ENCODE results near the gene RNF123. TPM values are rescaled to one million over a fixed set of nuclear protein-coding genes. Genes with fewer than 3 reads are reported as not detected.

Gene RNF123
- total and polyA plus RNA-seq, 2 experiments from 2014 or later = 27.7 to 39.1 TPM

GRCh38 chr3:49668414-49668797 is 21.0 kb upstream of the RNF123 start:
- 32% methylated on average over 5 of the region's 5 CpGs for WGBS (ENCODE audit: low lambda C conversion rate, missing lambda C conversion rate)
- H3K79me2 ChIP-seq = no peaks in the 10 kb centered on the region
- no peaks in the 10 kb centered on the region for H3K36me3 ChIP-seq (replicated peaks; ENCODE audit: insufficient read depth, low read depth)
- TF ChIP-seq EZH2 (IDR thresholded peaks at IDR 0.05; ENCODE audit: borderline replicate concordance) (no peak), CTCF (IDR thresholded peaks at IDR 0.05; ENCODE audit: poor library complexity) (no peak), EZH2phosphoT487 (IDR thresholded peaks at IDR 0.05; ENCODE audit: low read depth, severe bottlenecking, unreplicated experiment) (no peak)
- H3K4me1 ChIP-seq (ENCODE audit: insufficient read depth) = peaks cover 37% of the 10 kb centered on the region
- no peaks in the 10 kb centered on the region for H3K27me3 ChIP-seq
- peak overlapping the region; percentile 15 for H3K4me2 ChIP-seq
- no peaks in the 10 kb centered on the region for H3K9me3 ChIP-seq (ENCODE audit: low read depth)
- DNase-seq (ENCODE audit: low spot score) = peak; percentile 33
- no peak overlapping the region for H2AFZ ChIP-seq
- peak overlapping the region; percentile 73 for H3K27ac ChIP-seq
- H3K4me3 ChIP-seq = no peak overlapping the region
- H4K20me1 ChIP-seq (ENCODE audit: insufficient read depth, poor library complexity, severe bottlenecking) = no peaks in the 10 kb centered on the region
- H3K9me2 ChIP-seq (replicated peaks; ENCODE audit: insufficient read depth) = no peaks in the 10 kb centered on the region

- no peaks in the 10 kb centered on the region for H3K27me3 ChIP-seq
- H3K27ac ChIP-seq = peak overlapping the region; percentile 73
- H2AFZ ChIP-seq = no peak overlapping the region
- WGBS (ENCODE audit: low lambda C conversion rate, missing lambda C conversion rate) = 53% methylated on average over 5 of the region's 5 CpGs
- H3K36me3 ChIP-seq (replicated peaks; ENCODE audit: insufficient read depth, low read depth) = no peaks in the 10 kb centered on the region
- no peaks in the 10 kb centered on the region for H3K9me2 ChIP-seq (replicated peaks; ENCODE audit: insufficient read depth)
- peak overlapping the region; percentile 15 for H3K4me2 ChIP-seq
- peaks cover 37% of the 10 kb centered on the region for H3K4me1 ChIP-seq (ENCODE audit: insufficient read depth)
- no peak overlapping the region for H3K4me3 ChIP-seq
- peak; percentile 32 for DNase-seq (ENCODE audit: low spot score)
- H3K79me2 ChIP-seq = no peaks in the 10 kb centered on the region
- TF ChIP-seq CTCF (IDR thresholded peaks at IDR 0.05; ENCODE audit: poor library complexity) (no peak), EZH2 (IDR thresholded peaks at IDR 0.05; ENCODE audit: borderline replicate concordance) (no peak), EZH2phosphoT487 (IDR thresholded peaks at IDR 0.05; ENCODE audit: low read depth, severe bottlenecking, unreplicated experiment) (no peak)
- no peaks in the 10 kb centered on the region for H4K20me1 ChIP-seq (ENCODE audit: insufficient read depth, poor library complexity, severe bottlenecking)
- H3K9me3 ChIP-seq (ENCODE audit: low read depth) = no peaks in the 10 kb centered on the region
Observed at GRCh38 chr3:49668861-49669260, 20.5 kb upstream of the RNF123 start.

GRCh38 chr3:49669352-49669751 is 20.0 kb upstream of the RNF123 start:
- peaks cover 37% of the 10 kb centered on the region for H3K4me1 ChIP-seq (ENCODE audit: insufficient read depth)
- H3K79me2 ChIP-seq = no peaks in the 10 kb centered on the region
- H3K4me2 ChIP-seq = no peak overlapping the region
- H4K20me1 ChIP-seq (ENCODE audit: insufficient read depth, poor library complexity, severe bottlenecking) = no peaks in the 10 kb centered on the region
- no peaks in the 10 kb centered on the region for H3K27me3 ChIP-seq
- TF ChIP-seq EZH2 (IDR thresholded peaks at IDR 0.05; ENCODE audit: borderline replicate concordance) (no peak), EZH2phosphoT487 (IDR thresholded peaks at IDR 0.05; ENCODE audit: low read depth, severe bottlenecking, unreplicated experiment) (no peak), CTCF (IDR thresholded peaks at IDR 0.05; ENCODE audit: poor library complexity) (no peak)
- H3K9me3 ChIP-seq (ENCODE audit: low read depth) = no peaks in the 10 kb centered on the region
- no peak for DNase-seq (ENCODE audit: low spot score)
- H3K36me3 ChIP-seq (replicated peaks; ENCODE audit: insufficient read depth, low read depth) = no peaks in the 10 kb centered on the region
- H2AFZ ChIP-seq = no peak overlapping the region
- no peak overlapping the region for H3K4me3 ChIP-seq
- no peak overlapping the region for H3K27ac ChIP-seq
- H3K9me2 ChIP-seq (replicated peaks; ENCODE audit: insufficient read depth) = no peaks in the 10 kb centered on the region
- 93% methylated on average over 3 of the region's 3 CpGs for WGBS (ENCODE audit: low lambda C conversion rate, missing lambda C conversion rate)

GRCh38 chr3:49670940-49671290 is 18.4 kb upstream of the RNF123 start:
- DNase-seq (ENCODE audit: low spot score) = no peak
- H3K9me3 ChIP-seq (ENCODE audit: low read depth) = no peaks in the 10 kb centered on the region
- H3K9me2 ChIP-seq (replicated peaks; ENCODE audit: insufficient read depth) = no peaks in the 10 kb centered on the region
- H3K27me3 ChIP-seq = no peaks in the 10 kb centered on the region
- H3K79me2 ChIP-seq = peaks cover 9% of the 10 kb centered on the region
- H3K27ac ChIP-seq = no peak overlapping the region
- no peaks in the 10 kb centered on the region for H3K36me3 ChIP-seq (replicated peaks; ENCODE audit: insufficient read depth, low read depth)
- no peak overlapping the region for H3K4me3 ChIP-seq
- WGBS (ENCODE audit: low lambda C conversion rate, missing lambda C conversion rate) = 77% methylated on average over 6 of the region's 6 CpGs
- no peaks in the 10 kb centered on the region for H4K20me1 ChIP-seq (ENCODE audit: insufficient read depth, poor library complexity, severe bottlenecking)
- TF ChIP-seq EZH2phosphoT487 (IDR thresholded peaks at IDR 0.05; ENCODE audit: low read depth, severe bottlenecking, unreplicated experiment) (no peak), EZH2 (IDR thresholded peaks at IDR 0.05; ENCODE audit: borderline replicate concordance) (no peak), CTCF (IDR thresholded peaks at IDR 0.05; ENCODE audit: poor library complexity) (no peak)
- no peak overlapping the region for H2AFZ ChIP-seq
- no peak overlapping the region for H3K4me2 ChIP-seq
- H3K4me1 ChIP-seq (ENCODE audit: insufficient read depth) = peaks cover 42% of the 10 kb centered on the region
